GM18520 (cell line): ENCODE data around the gene LAMB4.

ENCODE experiments used
- ATAC-seq: cut with Tn5 transposase; IDR thresholded peaks from one replicate; pipeline ENCODE4 v1.9.1; 2021; ENCODE audit not compliant: unreplicated experiment

LAMB4 gene

GRCh38 chr7:108142180-108142579, 12.0 kb upstream of the LAMB4 start:
- ATAC-seq, result no peak

GRCh38 chr7:108140671-108141070, 10.5 kb upstream of the LAMB4 start:
- ATAC-seq, result no peak

GRCh38 chr7:108138911-108139310, 8.8 kb upstream of the LAMB4 start:
- ATAC-seq, result no peak

- ATAC-seq, result no peak
Measured at GRCh38 chr7:108137993-108138392, 7.8 kb upstream of the LAMB4 start.

GRCh38 chr7:108137040-108137439, 6.9 kb upstream of the LAMB4 start:
- ATAC-seq, result no peak

GRCh38 chr7:108136191-108136688, 6.1 kb upstream of the LAMB4 start:
- ATAC-seq, result peak; percentile 4

GRCh38 chr7:108135446-108136190, 5.5 kb upstream of the LAMB4 start:
- ATAC-seq, result peak; percentile 97

- no peak for ATAC-seq
Measured at GRCh38 chr7:108134486-108134885, 4.3 kb upstream of the LAMB4 start.

- no peak for ATAC-seq
Measured at GRCh38 chr7:108132551-108133265, 2.5 kb upstream of the LAMB4 start.

- ATAC-seq, result no peak
Measured at GRCh38 chr7:108129018-108129965, 869 bp downstream of the LAMB4 start.

- ATAC-seq, result no peak
Measured at GRCh38 chr7:108128514-108128913, 1.6 kb downstream of the LAMB4 start.

GRCh38 chr7:108127461-108127860, 2.7 kb downstream of the LAMB4 start:
- ATAC-seq, result no peak

- ATAC-seq, result no peak
Measured at GRCh38 chr7:108124820-108125219, 5.3 kb downstream of the LAMB4 start.

- no peak for ATAC-seq
Measured at GRCh38 chr7:108122181-108122580, 8.0 kb downstream of the LAMB4 start.

GRCh38 chr7:108120933-108121332, 9.2 kb downstream of the LAMB4 start:
- no peak for ATAC-seq

GRCh38 chr7:108120196-108120595, 10.0 kb downstream of the LAMB4 start:
- ATAC-seq, result no peak

- ATAC-seq, result no peak
Measured at GRCh38 chr7:108118959-108119358, 11.2 kb downstream of the LAMB4 start.

- peak; percentile 73 for ATAC-seq
Measured at GRCh38 chr7:108114117-108114841, 15.9 kb downstream of the LAMB4 start.

GRCh38 chr7:108112683-108113082, 17.5 kb downstream of the LAMB4 start:
- no peak for ATAC-seq

- ATAC-seq, result peak; percentile 43
Measured at GRCh38 chr7:108109221-108109908, 20.8 kb downstream of the LAMB4 start.
